ENCODE results near the gene DENND1B. TPM values are rescaled to one million over a fixed set of nuclear protein-coding genes. Genes with fewer than 3 reads are reported as not detected.

DENND1B gene
- total RNA-seq, 1 experiment from 2014 or later: 14.1 TPM

- H3K79me2 ChIP-seq (ENCODE audit: low read depth): no peaks in the 10 kb centered on the region
- no peaks in the 10 kb centered on the region for H4K20me1 ChIP-seq (ENCODE audit: insufficient read depth)
- no peaks in the 10 kb centered on the region for H3K4me1 ChIP-seq (replicated peaks; ENCODE audit: insufficient read depth)
- H3K27me3 ChIP-seq (ENCODE audit: insufficient read depth, low read depth): no peaks in the 10 kb centered on the region
- no peaks in the 10 kb centered on the region for H3K36me3 ChIP-seq (ENCODE audit: low read depth)
- no peak overlapping the region for H3K27ac ChIP-seq
- H2AFZ ChIP-seq: no peak overlapping the region
- no peaks in the 10 kb centered on the region for H3K9me3 ChIP-seq (ENCODE audit: insufficient read depth, low read depth)
- TF ChIP-seq EZH2 (IDR thresholded peaks at IDR 0.05; ENCODE audit: low read depth): no peak
- TF ChIP-seq CTCF (conservative IDR thresholded peaks at IDR 0.05): no peak
- intact Hi-C loops (cut with micrococcal nuclease; ENCODE audit: unreplicated experiment): no loop called here
- no TSS peak for BruUV-seq (replicated peaks)
- H3K4me2 ChIP-seq: no peak overlapping the region
- no peaks in the 10 kb centered on the region for H3F3A ChIP-seq (ENCODE audit: insufficient read depth, low read depth)
- no peak for DNase-seq
- no peaks in the 10 kb centered on the region for H3K9me2 ChIP-seq (ENCODE audit: insufficient read depth)
- CTCF ChIA-PET: no interaction called here
- no peak overlapping the region for H3K4me3 ChIP-seq
- POLR2A ChIA-PET (ENCODE audit: unreplicated experiment): no interaction called here
Measured at GRCh38 chr1:197677752-197678295, 97.5 kb downstream of the DENND1B start.

- no TSS peak for BruUV-seq (replicated peaks)
- Histone ChIP-seq H3K27ac (no peak overlapping the region), H3F3A (ENCODE audit: insufficient read depth, low read depth) (no peaks in the 10 kb centered on the region), H4K20me1 (ENCODE audit: insufficient read depth) (no peaks in the 10 kb centered on the region), H3K4me3 (no peak overlapping the region), H3K36me3 (ENCODE audit: low read depth) (no peaks in the 10 kb centered on the region), H2AFZ (no peak overlapping the region), H3K79me2 (ENCODE audit: low read depth) (no peaks in the 10 kb centered on the region), H3K27me3 (ENCODE audit: insufficient read depth, low read depth) (no peaks in the 10 kb centered on the region), H3K4me2 (no peak overlapping the region), H3K9me3 (ENCODE audit: insufficient read depth, low read depth) (no peaks in the 10 kb centered on the region), H3K9me2 (ENCODE audit: insufficient read depth) (no peaks in the 10 kb centered on the region), H3K4me1 (replicated peaks; ENCODE audit: insufficient read depth) (no peaks in the 10 kb centered on the region)
- DNase-seq: no peak
- no peak for TF ChIP-seq CTCF (conservative IDR thresholded peaks at IDR 0.05)
- no peak for TF ChIP-seq EZH2 (IDR thresholded peaks at IDR 0.05; ENCODE audit: low read depth)
- CTCF ChIA-PET: no interaction called here
- POLR2A ChIA-PET (ENCODE audit: unreplicated experiment): no interaction called here
- intact Hi-C loops (cut with micrococcal nuclease; ENCODE audit: unreplicated experiment): no loop called here
Measured at GRCh38 chr1:197677313-197677712, 98.0 kb downstream of the DENND1B start.

GRCh38 chr1:197675583-197676208 is 99.6 kb downstream of the DENND1B start:
- no peaks in the 10 kb centered on the region for H3K36me3 ChIP-seq (ENCODE audit: low read depth)
- H3F3A ChIP-seq (ENCODE audit: insufficient read depth, low read depth): no peaks in the 10 kb centered on the region
- H3K4me3 ChIP-seq: no peak overlapping the region
- H3K27me3 ChIP-seq (ENCODE audit: insufficient read depth, low read depth): no peaks in the 10 kb centered on the region
- H2AFZ ChIP-seq: no peak overlapping the region; the same call in 1 of the 2 replicates
- POLR2A ChIA-PET (ENCODE audit: unreplicated experiment): no interaction called here
- no peaks in the 10 kb centered on the region for H3K79me2 ChIP-seq (ENCODE audit: low read depth)
- no peak for DNase-seq
- BruUV-seq (replicated peaks): no TSS peak
- no peaks in the 10 kb centered on the region for H4K20me1 ChIP-seq (ENCODE audit: insufficient read depth)
- H3K4me1 ChIP-seq (replicated peaks; ENCODE audit: insufficient read depth): no peaks in the 10 kb centered on the region
- H3K4me2 ChIP-seq: no peak overlapping the region
- H3K9me3 ChIP-seq (ENCODE audit: insufficient read depth, low read depth): no peaks in the 10 kb centered on the region; the same call in 1 of the 2 replicates
- CTCF ChIA-PET: interaction anchor here (0.6 kb wide), 1 partner anchor 227 kb away, joined by 3 read pairs; the partner anchor contains the start of gene C1orf53
- no peak for TF ChIP-seq EZH2 (IDR thresholded peaks at IDR 0.05; ENCODE audit: low read depth)
- no peak for TF ChIP-seq CTCF (conservative IDR thresholded peaks at IDR 0.05)
- no peak overlapping the region for H3K27ac ChIP-seq
- intact Hi-C loops (cut with micrococcal nuclease; ENCODE audit: unreplicated experiment): no loop called here
- no peaks in the 10 kb centered on the region for H3K9me2 ChIP-seq (ENCODE audit: insufficient read depth)
